IMR-90 (cell line): Measurements from ENCODE around the gene NAV2. TPM values are rescaled to one million over a fixed set of nuclear protein-coding genes. Genes with fewer than 3 reads are reported as not detected.

Source experiments
- ATAC-seq: fragments of 200-7000 bp; cut with Tn5 transposase; 2 replicates; pipeline ENCODE4 v1.9.1; 2020; ENCODE audit warnings: low read depth, mild to moderate bottlenecking, moderate library complexity
- BruUV-seq: library from RNA; stranded (reverse); fragments of 400-500 nt; replicated peaks from 2 replicates; lab custom pipeline; 2021; lab: Mats Ljungman, UMichigan
- CTCF ChIA-PET: fragments of 300-600 bp; formaldehyde crosslinking; extraction: SDS; loops from one replicate; lab custom pipeline; 2021; ENCODE audit warnings: antibody characterized with exemption; lab: Yijun Ruan, JAX
- POLR2A ChIA-PET: fragments of 300-600 bp; sonication (Branson Sonifier 250); formaldehyde crosslinking; loops from one replicate; lab custom pipeline; 2022; ENCODE audit warnings: antibody characterized with exemption; ENCODE audit not compliant: unreplicated experiment; lab: Charles Lee
- DNase-seq: peaks from one replicate; pipeline ENCODE4 v3.0.0; 2013
- H2AFZ ChIP-seq: replicated peaks from 2 replicates; pipeline ENCODE3; 2013; ENCODE audit warnings: low read length, mild to moderate bottlenecking; ENCODE audit not compliant: poor library complexity
- H2AK5ac ChIP-seq: 2 replicates; pipeline ENCODE4 v1.6.1; 2013; ENCODE audit warnings: low read depth, low read length, inconsistent platforms
- H2AK9ac ChIP-seq: replicated peaks from 2 replicates; pipeline ENCODE3; 2013; ENCODE audit warnings: mild to moderate bottlenecking, low read depth, low read length, moderate library complexity; ENCODE audit not compliant: poor library complexity
- H2BK120ac ChIP-seq: 2 replicates; pipeline ENCODE4 v1.6.1; 2013; ENCODE audit warnings: low read depth, low read length, inconsistent platforms
- H2BK15ac ChIP-seq: 3 replicates; pipeline ENCODE4 v1.6.1; 2013; ENCODE audit warnings: low read depth, low read length, inconsistent platforms
- H2BK20ac ChIP-seq: 2 replicates; pipeline ENCODE4 v1.6.1; 2013; ENCODE audit warnings: low read depth, mild to moderate bottlenecking, inconsistent platforms, low read length, moderate library complexity
- H2BK5ac ChIP-seq: 2 replicates; pipeline ENCODE4 v1.6.1; 2013; ENCODE audit warnings: mild to moderate bottlenecking, low read depth, low read length, inconsistent platforms; ENCODE audit not compliant: poor library complexity, severe bottlenecking
- H3K14ac ChIP-seq: replicated peaks from 2 replicates; pipeline ENCODE4 v1.6.1; 2013; ENCODE audit warnings: low read depth, low read length, inconsistent platforms
- H3K18ac ChIP-seq: 2 replicates; pipeline ENCODE4 v1.6.1; 2013; ENCODE audit warnings: low read depth, low read length, control low read depth
- H3K23ac ChIP-seq: 2 replicates; pipeline ENCODE4 v1.6.1; 2013; ENCODE audit warnings: low read depth, low read length, inconsistent platforms
- H3K27ac ChIP-seq: 2 replicates; pipeline ENCODE4 v1.5.1; 2013; ENCODE audit warnings: mild to moderate bottlenecking, control low read depth, low read length; ENCODE audit not compliant: insufficient read depth
- H3K27me3 ChIP-seq: 2 replicates; pipeline ENCODE4 v1.6.1; 2013; ENCODE audit warnings: low read length; ENCODE audit not compliant: control insufficient read depth, insufficient read depth
- H3K36me3 ChIP-seq: 2 replicates; pipeline ENCODE4 v1.6.1; 2013; ENCODE audit warnings: low read length, mixed read lengths; ENCODE audit not compliant: control insufficient read depth, insufficient read depth
- H3K4ac ChIP-seq: 2 replicates; pipeline ENCODE4 v1.6.1; 2013; ENCODE audit warnings: low read depth, low read length, inconsistent platforms
- H3K4me1 ChIP-seq: 2 replicates; pipeline ENCODE4 v1.6.1; 2013; ENCODE audit warnings: low read length, mixed read lengths; ENCODE audit not compliant: control insufficient read depth, insufficient read depth
- H3K4me2 ChIP-seq: 2 replicates; pipeline ENCODE4 v1.6.1; 2013; ENCODE audit warnings: low read depth, mild to moderate bottlenecking, control low read depth, low read length, moderate library complexity
- H3K4me3 ChIP-seq: 2 replicates; pipeline ENCODE4 v1.5.1; 2013; ENCODE audit warnings: low read depth, mild to moderate bottlenecking, control low read depth, low read length, moderate library complexity; ENCODE audit not compliant: insufficient read depth
- H3K56ac ChIP-seq: 2 replicates; pipeline ENCODE4 v1.6.1; 2013; ENCODE audit warnings: low read length, inconsistent platforms; ENCODE audit not compliant: insufficient read depth; ENCODE audit errors: extremely low read depth
- H3K79me1 ChIP-seq, 2 experiments: 2 replicates each; pipeline ENCODE4 v1.6.1; 2013; ENCODE audit warnings: low read length in 2 of 2, inconsistent platforms in 1 of 2, low read depth in 1 of 2
- H3K9ac ChIP-seq: 2 replicates; pipeline ENCODE4 v1.6.1; 2013; ENCODE audit warnings: low read depth, low read length, control low read depth
- H3K9me1 ChIP-seq: 2 replicates; pipeline ENCODE4 v1.6.1; 2013; ENCODE audit warnings: low read length, inconsistent platforms; ENCODE audit not compliant: insufficient read depth
- H3K9me3 ChIP-seq: 2 replicates; pipeline ENCODE4 v1.6.1; 2013; ENCODE audit warnings: low read length; ENCODE audit not compliant: control insufficient read depth, insufficient read depth
- H4K20me1 ChIP-seq: 2 replicates; pipeline ENCODE4 v1.6.1; 2013; ENCODE audit warnings: low read length, inconsistent platforms; ENCODE audit not compliant: insufficient read depth
- H4K5ac ChIP-seq: 2 replicates; pipeline ENCODE4 v1.6.1; 2013; ENCODE audit warnings: mild to moderate bottlenecking, low read depth, low read length, control low read depth
- H4K8ac ChIP-seq, 2 experiments: 2 replicates each; pipeline ENCODE4 v1.6.1; 2013; ENCODE audit warnings: low read depth in 2 of 2, low read length in 2 of 2, control low read depth in 1 of 2, inconsistent platforms in 1 of 2
- H4K91ac ChIP-seq: 2 replicates; pipeline ENCODE4 v1.6.1; 2013; ENCODE audit warnings: low read depth, low read length, inconsistent platforms; ENCODE audit not compliant: insufficient read depth
- BHLHE40 ChIP-seq: fragments of 150-350 bp; IDR thresholded peaks from 2 replicates; pipeline ENCODE4 v1.6.1; 2016; ENCODE audit warnings: mild to moderate bottlenecking, low read depth, low read length
- CEBPB ChIP-seq: IDR thresholded peaks from 2 replicates; pipeline ENCODE4 v1.6.1; 2012; ENCODE audit warnings: low read depth, low read length, improper control_type of control experiment
- CHD1 ChIP-seq: IDR thresholded peaks from 2 replicates; pipeline ENCODE4 v1.6.1; 2012; ENCODE audit warnings: low read depth, low read length, improper control_type of control experiment
- FOS ChIP-seq: fragments of 150-350 bp; IDR thresholded peaks from 2 replicates; pipeline ENCODE4 v1.6.1; 2016; ENCODE audit warnings: low read depth, low read length
- MAFK ChIP-seq: IDR thresholded peaks from 2 replicates; pipeline ENCODE4 v1.6.1; 2012; ENCODE audit warnings: low read depth, low read length, improper control_type of control experiment
- MAZ ChIP-seq: IDR thresholded peaks from 2 replicates; pipeline ENCODE4 v1.6.1; 2012; ENCODE audit warnings: low read depth, mild to moderate bottlenecking, low read length, improper control_type of control experiment, moderate library complexity, borderline replicate concordance
- MXI1 ChIP-seq: IDR thresholded peaks from 2 replicates; pipeline ENCODE4 v1.6.1; 2012; ENCODE audit warnings: low read depth, mild to moderate bottlenecking, low read length, moderate library complexity, borderline replicate concordance
- NFE2L2 ChIP-seq: fragments of 150-350 bp; IDR thresholded peaks from 2 replicates; pipeline ENCODE4 v1.6.1; 2016; ENCODE audit warnings: low read depth, mild to moderate bottlenecking, low read length
- POLR2A ChIP-seq: IDR thresholded peaks from 2 replicates; pipeline ENCODE4 v1.6.1; 2012; ENCODE audit warnings: mild to moderate bottlenecking, low read depth, low read length
- RAD21 ChIP-seq: IDR thresholded peaks from 2 replicates; pipeline ENCODE4 v1.6.1; 2012; ENCODE audit warnings: low read length, improper control_type of control experiment
- RCOR1 ChIP-seq: IDR thresholded peaks from 2 replicates; pipeline ENCODE4 v1.6.1; 2012; ENCODE audit warnings: mild to moderate bottlenecking, low read length, improper control_type of control experiment; ENCODE audit not compliant: insufficient replicate concordance
- RFX5 ChIP-seq: IDR thresholded peaks from 2 replicates; pipeline ENCODE4 v1.8.0; 2012; ENCODE audit warnings: low read depth, mild to moderate bottlenecking, low read length, moderate library complexity
- SMC3 ChIP-seq: fragments of 150-350 bp; IDR thresholded peaks from 2 replicates; pipeline ENCODE4 v1.6.1; 2016; ENCODE audit warnings: low read depth, mild to moderate bottlenecking, antibody characterized with exemption, low read length, moderate library complexity
- WGBS, 2 experiments: methylation state at CpG; one replicate each; pipeline versions ENCODE4 v1.1.5 to v1.1.7; 2013; ENCODE audit warnings: missing lambda C conversion rate in 2 of 2; ENCODE audit not compliant: insufficient read length in 1 of 2; ENCODE audit errors: extremely low coverage in 2 of 2; 5-methylcytosine and 5-hydroxymethylcytosine counted together
- dilution Hi-C: fragments of 300-500 bp; cut with HindIII; formaldehyde crosslinking; loops from one replicate; pipeline ENCODE4 v1.14.3; 2018; ENCODE audit warnings: low sequenced_read_pairs; ENCODE audit not compliant: unreplicated experiment
- in situ Hi-C: fragments of 300-500 bp; cut with MboI; formaldehyde crosslinking; loops from 3 replicates; pipeline ENCODE4 v1.14.3; 2019; ENCODE audit warnings: low sequenced_read_pairs, inconsistent platforms, mixed read lengths
- intact Hi-C: fragments of 100-400 bp; cut with micrococcal nuclease; formaldehyde crosslinking; loops from 2 replicates; pipeline ENCODE4 v1.10.0; 2022
- polyA plus RNA-seq, 3 experiments: library from polyadenylated mRNA; depleted of rRNA; stranded (reverse); fragments of >200 nt; gene quantifications; 2 replicates each; pipeline ENCODE4 v1.2.3, GENCODE V29; 2012; ENCODE audit warnings: low replicate concordance in 1 of 3
- total RNA-seq: library from RNA; depleted of rRNA; stranded (reverse); fragments of >200 nt; gene quantifications from 2 replicates; pipeline ENCODE4 v1.2.3, GENCODE V29; 2012
- TF ChIP-seq, protein P1 (sequence below): conservative IDR thresholded peaks from 2 replicates; pipeline ENCODE4 v1.5.1; 2012; ENCODE audit warnings: mild to moderate bottlenecking, low read depth, low read length, improper control_type of control experiment
- TF ChIP-seq, protein P2 (sequence below): fragments of 150-350 bp; IDR thresholded peaks from 2 replicates; pipeline ENCODE4 v1.6.1; 2016; ENCODE audit warnings: low read depth, mild to moderate bottlenecking, low read length, moderate library complexity, borderline replicate concordance
- TF ChIP-seq, protein P3 (sequence below): fragments of 150-350 bp; IDR thresholded peaks from 2 replicates; pipeline ENCODE4 v1.6.1; 2017; ENCODE audit warnings: mild to moderate bottlenecking, antibody characterized with exemption, low read length, low read depth

Gene NAV2
- total and polyA plus RNA-seq, 2 of the 4 experiments (the other 2 are of a cell fraction): 4.5 to 12.6 TPM

DNA sequence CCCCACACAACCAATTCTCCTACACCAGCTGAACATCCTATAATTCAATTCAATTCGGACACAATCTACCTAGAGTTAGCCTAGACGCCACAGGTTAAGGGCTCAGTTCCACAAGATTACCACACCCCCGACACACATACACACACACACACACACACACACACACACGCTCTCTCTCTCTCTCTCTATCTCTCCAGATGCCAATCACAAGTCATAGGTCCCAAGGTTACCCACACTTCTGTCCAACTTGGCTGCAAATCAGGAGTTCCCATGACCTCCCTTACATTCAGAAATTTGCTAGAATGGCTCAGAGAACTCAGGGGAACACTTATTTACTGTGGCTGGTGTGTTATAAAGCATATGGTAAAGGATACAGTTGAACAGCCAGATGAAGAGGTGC, 243.6 kb downstream of the NAV2 start:
- no peak overlapping the region for H3K27ac ChIP-seq
- no peak overlapping the region for H3K18ac ChIP-seq
- BruUV-seq: no TSS peak
- no peak overlapping the region for H3K4ac ChIP-seq
- no peak overlapping the region for H3K56ac ChIP-seq
- no peak overlapping the region for H2BK5ac ChIP-seq
- CTCF ChIA-PET: no interaction called here
- H3K79me1 ChIP-seq: peaks cover 19 to 62% of the 10 kb centered on the region in 2 experiments
- H3K9me1 ChIP-seq: peaks cover 17% of the 10 kb centered on the region; the same call in 1 of the 2 replicates
- H3K27me3 ChIP-seq: no peaks in the 10 kb centered on the region
- no peak overlapping the region for H3K9ac ChIP-seq
- H2AK5ac ChIP-seq: no peak overlapping the region
- H3K14ac ChIP-seq: no peak overlapping the region
- no peaks in the 10 kb centered on the region for H3K9me3 ChIP-seq
- H3K4me2 ChIP-seq: no peak overlapping the region
- WGBS, 2 experiments: no CpG with 5 or more reads among the region's 4 CpGs
- no peak overlapping the region for H4K5ac ChIP-seq
- in situ Hi-C loops: no loop called here
- TF ChIP-seq NFE2L2 (no peak), RAD21 (no peak), CHD1 (no peak), FOS (no peak), SMC3 (no peak), CEBPB (no peak), RFX5 (no peak), MAFK (no peak), RCOR1 (no peak), POLR2A (no peak), MAZ (no peak), BHLHE40 (no peak), MXI1 (no peak)
- TF ChIP-seq, protein P1, sequence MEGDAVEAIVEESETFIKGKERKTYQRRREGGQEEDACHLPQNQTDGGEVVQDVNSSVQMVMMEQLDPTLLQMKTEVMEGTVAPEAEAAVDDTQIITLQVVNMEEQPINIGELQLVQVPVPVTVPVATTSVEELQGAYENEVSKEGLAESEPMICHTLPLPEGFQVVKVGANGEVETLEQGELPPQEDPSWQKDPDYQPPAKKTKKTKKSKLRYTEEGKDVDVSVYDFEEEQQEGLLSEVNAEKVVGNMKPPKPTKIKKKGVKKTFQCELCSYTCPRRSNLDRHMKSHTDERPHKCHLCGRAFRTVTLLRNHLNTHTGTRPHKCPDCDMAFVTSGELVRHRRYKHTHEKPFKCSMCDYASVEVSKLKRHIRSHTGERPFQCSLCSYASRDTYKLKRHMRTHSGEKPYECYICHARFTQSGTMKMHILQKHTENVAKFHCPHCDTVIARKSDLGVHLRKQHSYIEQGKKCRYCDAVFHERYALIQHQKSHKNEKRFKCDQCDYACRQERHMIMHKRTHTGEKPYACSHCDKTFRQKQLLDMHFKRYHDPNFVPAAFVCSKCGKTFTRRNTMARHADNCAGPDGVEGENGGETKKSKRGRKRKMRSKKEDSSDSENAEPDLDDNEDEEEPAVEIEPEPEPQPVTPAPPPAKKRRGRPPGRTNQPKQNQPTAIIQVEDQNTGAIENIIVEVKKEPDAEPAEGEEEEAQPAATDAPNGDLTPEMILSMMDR: no peak
- TF ChIP-seq, protein P2, sequence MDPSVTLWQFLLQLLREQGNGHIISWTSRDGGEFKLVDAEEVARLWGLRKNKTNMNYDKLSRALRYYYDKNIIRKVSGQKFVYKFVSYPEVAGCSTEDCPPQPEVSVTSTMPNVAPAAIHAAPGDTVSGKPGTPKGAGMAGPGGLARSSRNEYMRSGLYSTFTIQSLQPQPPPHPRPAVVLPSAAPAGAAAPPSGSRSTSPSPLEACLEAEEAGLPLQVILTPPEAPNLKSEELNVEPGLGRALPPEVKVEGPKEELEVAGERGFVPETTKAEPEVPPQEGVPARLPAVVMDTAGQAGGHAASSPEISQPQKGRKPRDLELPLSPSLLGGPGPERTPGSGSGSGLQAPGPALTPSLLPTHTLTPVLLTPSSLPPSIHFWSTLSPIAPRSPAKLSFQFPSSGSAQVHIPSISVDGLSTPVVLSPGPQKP: no peak
- TF ChIP-seq, protein P3, sequence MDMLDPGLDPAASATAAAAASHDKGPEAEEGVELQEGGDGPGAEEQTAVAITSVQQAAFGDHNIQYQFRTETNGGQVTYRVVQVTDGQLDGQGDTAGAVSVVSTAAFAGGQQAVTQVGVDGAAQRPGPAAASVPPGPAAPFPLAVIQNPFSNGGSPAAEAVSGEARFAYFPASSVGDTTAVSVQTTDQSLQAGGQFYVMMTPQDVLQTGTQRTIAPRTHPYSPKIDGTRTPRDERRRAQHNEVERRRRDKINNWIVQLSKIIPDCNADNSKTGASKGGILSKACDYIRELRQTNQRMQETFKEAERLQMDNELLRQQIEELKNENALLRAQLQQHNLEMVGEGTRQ: no peak
- H3K4me1 ChIP-seq: peaks cover 15% of the 10 kb centered on the region
- H2BK15ac ChIP-seq: no peak overlapping the region
- no peak for ATAC-seq
- no peak overlapping the region for H2AK9ac ChIP-seq
- H4K8ac ChIP-seq: no peak overlapping the region
- no peak overlapping the region for H3K4me3 ChIP-seq
- no peak for DNase-seq
- dilution Hi-C loops: no loop called here
- H4K91ac ChIP-seq: no peak overlapping the region
- peaks cover 15% of the 10 kb centered on the region; the same call in 1 of the 2 replicates for H4K20me1 ChIP-seq
- H2BK20ac ChIP-seq: no peak overlapping the region
- no peak overlapping the region for H2AFZ ChIP-seq
- no peak overlapping the region for H2BK120ac ChIP-seq
- POLR2A ChIA-PET: no interaction called here
- intact Hi-C loops: no loop called here
- no peaks in the 10 kb centered on the region for H3K36me3 ChIP-seq
- H3K23ac ChIP-seq: no peak overlapping the region
